NCI-H146 treated with DMSO at 0.1 percent for 48 hours (cell line): ENCODE measurements around the gene CDC42BPB.
"Not testable (repeated sequence)": the region's sequence is repeated elsewhere in the genome, so short reads cannot be mapped to it uniquely, and the experiment has no call there.

ENCODE experiments used
- DNase-seq: peaks from one replicate; lab custom pipeline; 2025; ENCODE audit not compliant: unreplicated experiment; lab: John Stamatoyannopoulos, UW

Gene CDC42BPB

GRCh38 chr14:102902523-102903247 is 154.7 kb downstream of the CDC42BPB start:
- DNase-seq = no peak

GRCh38 chr14:102902086-102902485 is 155.3 kb downstream of the CDC42BPB start:
- no peak for DNase-seq

GRCh38 chr14:102901633-102902032 is 155.7 kb downstream of the CDC42BPB start:
- DNase-seq = no peak

GRCh38 chr14:102900631-102901571 is 156.4 kb downstream of the CDC42BPB start:
- no peak for DNase-seq

GRCh38 chr14:102899516-102899900 is 157.8 kb downstream of the CDC42BPB start:
- no peak for DNase-seq

GRCh38 chr14:102898776-102899515 is 158.4 kb downstream of the CDC42BPB start:
- DNase-seq = peak; percentile 91

- no peak for DNase-seq
These were observed 159.1 kb downstream of the CDC42BPB start for GRCh38 chr14:102898298-102898697.

- DNase-seq = no peak
These were observed 159.9 kb downstream of the CDC42BPB start for GRCh38 chr14:102897299-102898027.

- DNase-seq = not testable (repeated sequence)
These were observed 160.6 kb downstream of the CDC42BPB start for GRCh38 chr14:102896735-102897134.

GRCh38 chr14:102893452-102893851 is 163.9 kb downstream of the CDC42BPB start:
- DNase-seq = no peak

GRCh38 chr14:102892651-102893050 is 164.7 kb downstream of the CDC42BPB start:
- no peak for DNase-seq

GRCh38 chr14:102891556-102891955 is 165.8 kb downstream of the CDC42BPB start:
- no peak for DNase-seq

- DNase-seq = no peak
These were observed 166.2 kb downstream of the CDC42BPB start for GRCh38 chr14:102891111-102891510.

- DNase-seq = no peak
These were observed 167.7 kb downstream of the CDC42BPB start for GRCh38 chr14:102889615-102890014.

GRCh38 chr14:102888748-102889147 is 168.6 kb downstream of the CDC42BPB start:
- DNase-seq = no peak

- no peak for DNase-seq
These were observed 171.5 kb downstream of the CDC42BPB start for GRCh38 chr14:102885737-102886447.

- no peak for DNase-seq
These were observed 173.8 kb downstream of the CDC42BPB start for GRCh38 chr14:102883554-102883953.

- no peak for DNase-seq
These were observed 174.2 kb downstream of the CDC42BPB start for GRCh38 chr14:102883089-102883541.
